Stimulated activated CD8-positive, alpha-beta memory T cell treated with anti-CD3 and anti-CD28 coated beads, Interleukin-7, amount 100 ng/mL, for 1 hour (primary cell): ENCODE measurements around the gene EEF1G.
A peak's percentile ranks its signal among the peaks of the same experiment; 100 is the strongest.
"Not testable (repeated sequence)": the region's sequence is repeated elsewhere in the genome, so short reads cannot be mapped to it uniquely, and the experiment has no call there.

Experiments
- DNase-seq, 2 donors: peaks; one replicate each; pipeline ENCODE4 v3.0.0-alpha.2; 2020; ENCODE audit warnings: low read depth in 2 of 2

The EEF1G gene

GRCh38 chr11:62603776-62604299, 30.1 kb upstream of the EEF1G start:
- DNase-seq = no peak

DNA sequence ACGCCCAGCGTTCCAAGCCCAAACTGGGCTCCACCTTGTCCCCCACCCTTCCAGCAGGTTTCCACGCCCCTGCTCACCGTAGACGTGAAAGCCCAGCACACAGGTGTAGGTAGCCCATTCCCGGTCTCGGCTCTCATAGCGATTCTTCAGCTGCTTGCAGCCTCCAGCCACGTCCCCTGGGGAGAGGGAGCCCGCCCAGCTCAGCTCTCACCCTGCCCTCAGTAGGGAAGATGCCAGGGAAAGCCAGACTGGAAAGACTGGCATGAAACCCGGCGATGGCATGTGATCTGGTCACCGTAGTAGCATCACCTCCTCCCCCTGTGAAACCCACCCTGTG, 29.3 kb upstream of the EEF1G start:
- no peak for DNase-seq

GRCh38 chr11:62602141-62603071, 28.7 kb upstream of the EEF1G start:
- no peak for DNase-seq

DNA sequence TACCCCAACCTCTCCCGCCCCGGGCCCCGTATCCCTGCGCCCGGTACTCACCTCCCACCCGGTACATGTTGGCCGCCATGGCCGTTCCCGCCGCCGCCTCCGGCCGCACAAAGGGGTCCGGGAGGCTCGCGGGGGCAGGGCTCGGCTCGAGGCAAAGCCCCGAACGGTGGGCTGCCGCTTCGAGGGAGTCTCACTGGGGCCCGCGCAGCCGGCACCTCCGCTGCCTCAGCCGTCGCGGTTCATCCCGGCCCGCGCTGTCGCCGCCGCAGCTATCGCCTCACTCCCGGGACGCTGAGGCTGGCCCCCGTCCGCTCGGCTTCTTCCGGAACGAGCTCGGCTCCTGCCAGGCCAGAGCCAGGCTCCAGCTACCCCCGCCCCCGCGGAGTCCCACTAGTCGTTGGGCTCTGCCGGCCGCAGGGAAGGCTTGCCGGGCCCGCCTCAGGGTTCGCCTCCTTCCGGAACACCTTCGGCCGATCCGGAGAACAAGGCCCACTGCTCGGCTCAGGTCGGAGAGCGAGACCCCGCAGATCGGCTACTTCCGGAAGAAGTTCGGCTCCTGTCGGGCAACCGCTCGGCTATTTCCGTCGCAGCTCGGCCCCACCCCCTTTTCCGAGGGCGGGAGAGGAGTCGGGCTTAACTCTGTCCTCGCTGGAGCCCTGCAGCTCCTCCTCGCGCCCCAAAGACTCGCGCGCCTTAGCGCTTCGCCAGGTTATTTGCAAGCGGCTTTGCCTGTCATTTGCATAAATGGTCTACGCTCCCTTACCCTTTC, 27.9 kb upstream of the EEF1G start, which contains the start of gene MTA2:
Gene MTA2, minus strand, starts transcription at position 494 of the 769 bp plus-strand sequence. Its CDS starts 415 bp downstream, at position 79.
- peak; percentile 99 for DNase-seq

DNA sequence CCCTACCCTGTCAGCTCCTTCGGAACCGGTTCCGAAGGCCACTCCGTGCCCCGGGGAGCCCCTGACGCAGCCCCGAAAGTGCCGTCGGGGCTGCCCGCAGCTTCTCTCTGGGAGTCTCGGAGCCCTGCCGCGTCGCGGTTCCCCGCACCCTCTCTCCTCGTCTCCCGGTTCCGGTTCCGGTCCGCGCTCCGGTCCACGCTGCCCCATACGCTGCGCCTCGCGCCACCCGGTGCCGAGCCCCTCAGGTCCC, 27.4 kb upstream of the EEF1G start:
- no peak for DNase-seq

GRCh38 chr11:62600367-62601121, 26.9 kb upstream of the EEF1G start:
- DNase-seq = no peak

GRCh38 chr11:62599901-62600300, 26.2 kb upstream of the EEF1G start:
- no peak for DNase-seq

DNA sequence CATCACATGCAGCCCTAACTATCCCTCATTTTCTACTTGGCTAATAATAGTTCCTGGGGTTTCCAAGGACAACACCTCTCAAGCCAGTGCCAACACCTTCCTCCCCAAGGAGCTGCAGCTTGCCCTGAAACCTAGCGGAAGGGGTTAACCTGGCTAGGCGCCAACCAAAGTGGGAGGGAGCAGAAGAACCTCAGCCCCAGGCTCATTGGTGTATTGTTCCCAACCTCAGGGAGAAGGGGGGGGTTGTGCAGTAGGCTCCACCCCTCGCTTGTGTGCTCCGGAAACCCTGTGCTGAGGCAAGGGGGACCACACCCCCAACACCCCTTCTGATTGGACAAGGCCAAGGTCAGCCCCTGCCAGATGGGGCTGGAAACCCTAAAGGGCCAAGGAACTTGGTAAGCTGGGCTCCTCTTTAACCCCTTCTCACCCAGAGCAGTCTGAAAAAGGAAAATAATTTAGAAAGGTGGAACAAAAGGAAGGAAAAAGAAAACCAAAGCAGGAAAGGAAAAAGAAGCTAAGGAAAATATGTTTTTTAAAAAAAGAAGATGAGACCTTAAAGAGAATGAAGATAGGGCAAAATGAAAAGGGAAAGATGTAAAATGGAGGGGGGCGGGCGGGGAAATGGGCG, 25.5 kb upstream of the EEF1G start:
- peak; percentile 80 to 88 for DNase-seq

DNA sequence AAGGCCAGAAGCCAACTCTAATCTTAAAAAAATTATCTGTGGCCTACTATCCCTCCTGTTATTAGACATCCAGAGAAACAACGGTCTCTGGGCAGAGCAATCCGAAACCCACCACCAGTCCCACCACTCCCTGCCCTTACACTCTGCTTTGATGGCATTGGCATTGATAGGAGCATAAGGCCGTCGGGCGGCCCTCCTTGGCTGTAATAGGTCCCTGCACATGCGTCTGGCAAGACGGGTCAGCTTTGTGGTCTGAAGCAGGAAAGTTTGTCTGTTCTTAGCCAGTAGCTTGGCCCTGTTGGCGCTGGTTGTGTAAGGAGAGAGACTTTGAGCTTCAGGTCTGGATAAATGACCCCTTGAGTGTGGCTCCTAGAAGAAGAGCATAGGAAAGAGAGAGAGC, 21.4 kb upstream of the EEF1G start:
- no peak for DNase-seq

- peak; percentile 52 to 64 for DNase-seq
Measured at GRCh38 chr11:62593434-62594044, 19.8 kb upstream of the EEF1G start.

DNA sequence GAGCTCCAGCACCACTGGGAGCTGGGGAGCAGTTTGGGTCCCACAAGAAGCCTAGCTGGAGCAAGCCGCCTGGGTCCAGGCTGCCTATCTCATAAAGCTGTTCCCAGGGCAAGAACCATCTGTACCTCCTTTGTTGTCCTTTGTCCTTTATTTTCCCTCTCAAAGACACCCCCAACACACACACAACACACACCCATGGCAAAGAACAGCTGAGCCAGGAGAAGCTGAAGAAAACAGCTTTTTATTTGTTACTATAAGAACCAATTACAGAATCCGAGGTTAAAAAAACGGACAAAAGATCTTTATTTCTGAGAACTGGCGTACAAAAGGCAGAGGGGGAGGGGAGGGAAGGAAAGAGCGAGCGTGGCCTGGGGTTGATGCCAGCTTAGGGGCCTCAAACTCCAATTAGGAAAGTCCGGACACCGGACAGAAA, 19.3 kb upstream of the EEF1G start:
- DNase-seq = no peak

DNA sequence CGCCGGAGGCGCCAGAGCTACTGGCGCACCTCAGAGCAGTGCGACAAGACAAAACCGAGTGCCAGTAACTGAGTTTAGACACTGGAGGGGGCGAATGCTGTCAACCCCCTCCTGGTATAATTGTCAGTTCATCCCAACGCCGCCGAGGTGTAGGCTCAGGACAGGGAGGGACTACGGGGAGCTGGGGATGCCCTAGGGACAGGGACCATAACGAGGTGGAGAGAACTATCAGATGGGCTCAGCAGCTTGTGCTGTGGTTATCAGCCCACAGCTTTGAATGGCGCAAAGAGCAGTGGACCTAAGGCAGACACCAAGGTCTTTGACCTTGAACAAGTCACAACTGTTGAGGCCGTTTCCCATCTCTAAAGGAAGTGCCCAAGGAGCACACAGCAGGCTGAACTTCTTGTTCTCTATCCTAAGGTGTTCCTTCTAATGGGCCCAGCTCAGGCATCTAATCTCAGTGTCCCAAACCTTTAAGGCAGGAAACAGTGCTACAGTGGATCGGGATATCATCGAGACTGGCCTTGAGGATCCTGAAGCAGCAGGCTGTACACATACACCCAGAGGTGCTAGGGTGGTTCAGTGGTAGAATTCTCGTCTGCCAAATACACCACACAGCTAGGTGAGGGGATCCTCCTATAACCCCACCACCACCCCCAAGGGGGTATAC, 18.6 kb upstream of the EEF1G start:
- no peak for DNase-seq

GRCh38 chr11:62591448-62592145, 17.9 kb upstream of the EEF1G start, which contains the start of gene TUT1:
Gene TUT1 (minus strand): TSS chr11:62591523. CDS start chr11:62591485, 38 bp downstream.
- DNase-seq = peak; percentile 89

- no peak for DNase-seq
Measured at GRCh38 chr11:62588966-62589637, 15.4 kb upstream of the EEF1G start.

DNA sequence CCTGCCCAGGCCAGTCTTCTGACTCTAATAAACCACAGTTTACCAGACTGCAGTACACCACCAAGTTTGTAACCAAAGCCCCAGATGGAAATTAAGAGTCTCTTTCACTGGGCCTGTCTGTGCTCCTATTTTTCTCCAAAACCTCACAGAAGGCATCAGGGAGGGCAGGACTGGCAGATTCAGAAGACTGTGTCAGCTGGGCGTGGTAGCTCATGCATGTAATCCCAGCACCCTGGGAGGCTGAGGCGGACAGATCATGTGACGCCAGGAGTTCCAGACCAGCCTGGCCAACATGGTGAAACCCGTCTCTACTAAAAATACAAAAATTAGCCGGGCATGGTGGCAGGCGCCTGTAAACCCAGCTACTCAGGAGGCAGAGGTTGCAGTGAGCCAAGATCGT, 11.7 kb upstream of the EEF1G start:
- DNase-seq = not testable (repeated sequence)

- DNase-seq = not testable (repeated sequence)
Measured at GRCh38 chr11:62581735-62582134, 8.0 kb upstream of the EEF1G start.

GRCh38 chr11:62580959-62581715, 7.4 kb upstream of the EEF1G start:
- no peak for DNase-seq

DNA sequence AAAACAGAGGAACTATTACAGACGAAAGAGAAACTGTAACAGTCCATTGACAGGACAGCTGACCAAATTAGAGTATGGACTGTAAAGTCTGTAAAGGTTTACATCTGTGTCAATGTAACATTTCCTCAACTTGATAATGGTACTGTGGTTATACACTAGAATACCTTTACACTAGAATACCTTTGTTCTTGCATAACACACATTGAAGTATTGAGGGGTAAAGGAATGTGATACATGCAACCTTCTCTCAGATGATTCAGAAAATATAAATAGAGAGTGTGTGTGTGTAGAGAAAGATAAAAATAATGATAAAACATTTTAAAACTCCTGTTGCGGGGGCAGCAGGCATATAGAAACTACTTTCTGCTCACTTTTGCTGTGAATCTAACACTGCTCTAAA, 5.6 kb upstream of the EEF1G start:
- DNase-seq = no peak

DNA sequence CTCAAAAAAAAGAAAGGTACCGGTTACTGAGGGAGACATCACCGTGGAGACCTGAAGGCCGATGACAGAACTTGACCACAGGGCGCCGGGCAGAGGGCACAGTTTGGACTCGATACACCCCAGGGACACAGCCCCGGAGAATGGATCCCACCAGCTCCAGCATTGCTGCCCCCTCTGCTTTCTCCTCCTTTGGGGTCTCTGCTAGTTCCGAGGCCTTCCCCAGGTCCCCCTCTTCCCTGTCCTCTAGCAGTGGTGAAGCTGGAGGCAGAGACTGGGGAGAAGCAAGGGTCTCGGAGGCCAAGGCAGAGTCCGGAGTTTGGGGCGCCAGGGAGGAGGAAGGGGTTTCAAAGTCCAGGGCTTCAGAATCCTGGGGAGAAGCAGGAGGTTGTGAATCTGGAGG, 4.8 kb upstream of the EEF1G start:
- no peak for DNase-seq
